ENCODE data around the gene PLA2G15. TPM values are rescaled to one million over a fixed set of nuclear protein-coding genes. Genes with fewer than 3 reads are reported as not detected.
A peak's percentile ranks its signal among the peaks of the same experiment; 100 is the strongest.

The PLA2G15 gene
- polyA plus RNA-seq, 2 of the 4 experiments (the other 2 are of a cell fraction) = 4.8 to 8.7 TPM

- TF ChIP-seq KDM1A (IDR thresholded peaks at IDR 0.05; ENCODE audit: low read depth) (no peak), RAD21 (conservative IDR thresholded peaks at IDR 0.05 in 1 of 2, IDR thresholded peaks at IDR 0.05 in 1 of 2) (no peak), RCOR1 (IDR thresholded peaks at IDR 0.05; ENCODE audit: low read depth, low read length) (no peak), PBX3 (IDR thresholded peaks at IDR 0.05) (no peak), SMC3 (IDR thresholded peaks at IDR 0.05) (no peak), SREBF2 (IDR thresholded peaks at IDR 0.05) (no peak), EHF (CRISPR knock-in tag; IDR thresholded peaks at IDR 0.05) (no peak), EP300 (IDR thresholded peaks at IDR 0.05) (no peak), NFE2L2 (conservative IDR thresholded peaks at IDR 0.05; ENCODE audit: low read length) (no peak), HOXA7 (CRISPR knock-in tag; IDR thresholded peaks at IDR 0.05) (no peak), PHF8 (IDR thresholded peaks at IDR 0.05; ENCODE audit: borderline replicate concordance, low read depth) (no peak), TFCP2L1 (CRISPR knock-in tag; IDR thresholded peaks at IDR 0.05) (no peak), CBX2 (IDR thresholded peaks at IDR 0.05; ENCODE audit: borderline replicate concordance, low read depth) (no peak), NPAS2 (CRISPR knock-in tag; IDR thresholded peaks at IDR 0.05; ENCODE audit: borderline replicate concordance) (no peak), HOXB13 (CRISPR knock-in tag; IDR thresholded peaks at IDR 0.05; ENCODE audit: low read depth) (no peak), CTCF (IDR thresholded peaks at IDR 0.05) (no peak), CBX8 (IDR thresholded peaks at IDR 0.05) (no peak)
- 73% methylated on average over 3 of the region's 3 CpGs for WGBS (ENCODE audit: missing lambda C conversion rate)
- no peaks in the 10 kb centered on the region for H3K9me3 ChIP-seq
- no peak for DNase-seq (ENCODE audit: low read depth in 1 of 2, low spot score in 1 of 2)
- H3K27ac ChIP-seq = no peak overlapping the region
- no peak for ATAC-seq
- ChIA-PET POLR2A (interaction anchor here (0.5 kb wide), 1 partner anchor 142 kb away, joined by 4 read pairs; the partner anchor contains the start of gene NFATC3), CTCF (interaction anchor here (0.6 to 3.5 kb wide), 12 partner anchors 8 to 285 kb away, joined by 3 to 26 read pairs (median 4); partner anchors contain the start of gene NFATC3)
- H3K4me2 ChIP-seq = no peak overlapping the region
- no peak overlapping the region for H3K4me3 ChIP-seq
- H3K4me1 ChIP-seq = no peaks in the 10 kb centered on the region
- FAIRE-seq = no peak
Measured at GRCh38 chr16:68227183-68227793, 17.9 kb upstream of the PLA2G15 start.

GRCh38 chr16:68227850-68228553, 17.2 kb upstream of the PLA2G15 start:
- Histone ChIP-seq H3K9me3 (no peaks in the 10 kb centered on the region), H3K27ac (no peak overlapping the region), H3K4me3 (no peak overlapping the region), H3K4me2 (no peak overlapping the region), H3K4me1 (no peaks in the 10 kb centered on the region)
- CTCF ChIA-PET = interaction anchor here (0.6 to 3.5 kb wide), 30 partner anchors 9 to 317 kb away, joined by 3 to 26 read pairs (median 4); partner anchors contain the start of genes DPEP2 and NFATC3
- FAIRE-seq (no peak), DNase-seq (ENCODE audit: low read depth in 1 of 2, low spot score in 1 of 2) (no peak), ATAC-seq (peak in 1 of 2 experiments; percentile 38; a peak in 2 of 6 replicates)
- 68% methylated on average over 2 of the region's 2 CpGs for WGBS (ENCODE audit: missing lambda C conversion rate)
- POLR2A ChIA-PET = no interaction called here
- TF ChIP-seq EHMT2 (IDR thresholded peaks at IDR 0.05; ENCODE audit: low read depth) (no peak), JUN (IDR thresholded peaks at IDR 0.05) (no peak), E2F6 (IDR thresholded peaks at IDR 0.05; ENCODE audit: borderline replicate concordance, low read depth) (no peak), SREBF2 (IDR thresholded peaks at IDR 0.05) (no peak), ESRRA (IDR thresholded peaks at IDR 0.05; ENCODE audit: borderline replicate concordance, low read length) (no peak), FOSB (CRISPR knock-in tag; IDR thresholded peaks at IDR 0.05) (no peak), POLR2A (IDR thresholded peaks at IDR 0.05; ENCODE audit: low read length) (no peak), MAZ (IDR thresholded peaks at IDR 0.05; ENCODE audit: borderline replicate concordance, low read depth, low read length) (no peak), TP53 (CRISPR knock-in tag; IDR thresholded peaks at IDR 0.05) (no peak), RARB (CRISPR knock-in tag; IDR thresholded peaks at IDR 0.05) (no peak), HOXB5 (CRISPR knock-in tag; IDR thresholded peaks at IDR 0.05) (no peak)
- TF ChIP-seq, protein P1, sequence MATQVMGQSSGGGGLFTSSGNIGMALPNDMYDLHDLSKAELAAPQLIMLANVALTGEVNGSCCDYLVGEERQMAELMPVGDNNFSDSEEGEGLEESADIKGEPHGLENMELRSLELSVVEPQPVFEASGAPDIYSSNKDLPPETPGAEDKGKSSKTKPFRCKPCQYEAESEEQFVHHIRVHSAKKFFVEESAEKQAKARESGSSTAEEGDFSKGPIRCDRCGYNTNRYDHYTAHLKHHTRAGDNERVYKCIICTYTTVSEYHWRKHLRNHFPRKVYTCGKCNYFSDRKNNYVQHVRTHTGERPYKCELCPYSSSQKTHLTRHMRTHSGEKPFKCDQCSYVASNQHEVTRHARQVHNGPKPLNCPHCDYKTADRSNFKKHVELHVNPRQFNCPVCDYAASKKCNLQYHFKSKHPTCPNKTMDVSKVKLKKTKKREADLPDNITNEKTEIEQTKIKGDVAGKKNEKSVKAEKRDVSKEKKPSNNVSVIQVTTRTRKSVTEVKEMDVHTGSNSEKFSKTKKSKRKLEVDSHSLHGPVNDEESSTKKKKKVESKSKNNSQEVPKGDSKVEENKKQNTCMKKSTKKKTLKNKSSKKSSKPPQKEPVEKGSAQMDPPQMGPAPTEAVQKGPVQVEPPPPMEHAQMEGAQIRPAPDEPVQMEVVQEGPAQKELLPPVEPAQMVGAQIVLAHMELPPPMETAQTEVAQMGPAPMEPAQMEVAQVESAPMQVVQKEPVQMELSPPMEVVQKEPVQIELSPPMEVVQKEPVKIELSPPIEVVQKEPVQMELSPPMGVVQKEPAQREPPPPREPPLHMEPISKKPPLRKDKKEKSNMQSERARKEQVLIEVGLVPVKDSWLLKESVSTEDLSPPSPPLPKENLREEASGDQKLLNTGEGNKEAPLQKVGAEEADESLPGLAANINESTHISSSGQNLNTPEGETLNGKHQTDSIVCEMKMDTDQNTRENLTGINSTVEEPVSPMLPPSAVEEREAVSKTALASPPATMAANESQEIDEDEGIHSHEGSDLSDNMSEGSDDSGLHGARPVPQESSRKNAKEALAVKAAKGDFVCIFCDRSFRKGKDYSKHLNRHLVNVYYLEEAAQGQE (IDR thresholded peaks at IDR 0.05) = no peak
- TF ChIP-seq, protein P2, sequence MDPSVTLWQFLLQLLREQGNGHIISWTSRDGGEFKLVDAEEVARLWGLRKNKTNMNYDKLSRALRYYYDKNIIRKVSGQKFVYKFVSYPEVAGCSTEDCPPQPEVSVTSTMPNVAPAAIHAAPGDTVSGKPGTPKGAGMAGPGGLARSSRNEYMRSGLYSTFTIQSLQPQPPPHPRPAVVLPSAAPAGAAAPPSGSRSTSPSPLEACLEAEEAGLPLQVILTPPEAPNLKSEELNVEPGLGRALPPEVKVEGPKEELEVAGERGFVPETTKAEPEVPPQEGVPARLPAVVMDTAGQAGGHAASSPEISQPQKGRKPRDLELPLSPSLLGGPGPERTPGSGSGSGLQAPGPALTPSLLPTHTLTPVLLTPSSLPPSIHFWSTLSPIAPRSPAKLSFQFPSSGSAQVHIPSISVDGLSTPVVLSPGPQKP (IDR thresholded peaks at IDR 0.05; ENCODE audit: low read depth, low read length) = no peak
